Liver (tissue), 9 donors: ENCODE data around the gene LRCH3. TPM values are rescaled to one million over a fixed set of nuclear protein-coding genes. Genes with fewer than 3 reads are reported as not detected.

Experiments
- DNase-seq: peaks from one replicate; pipeline ENCODE4 v3.0.0-alpha.2; 2017; ENCODE audit warnings: low spot score
- H3K27ac ChIP-seq, 2 donors: one replicate each; pipeline ENCODE4 v1.7.0; 2013; ENCODE audit warnings: inconsistent platforms in 2 of 2, low read length in 2 of 2, control low read depth in 1 of 2, low read depth in 1 of 2, mild to moderate bottlenecking in 1 of 2
- H3K27me3 ChIP-seq, 4 donors: one replicate each; pipeline versions ENCODE4 v1.6.1 to v1.7.0; 2013; ENCODE audit warnings: low read length in 3 of 4, inconsistent platforms in 1 of 4, mild to moderate bottlenecking in 1 of 4, moderate library complexity in 1 of 4; ENCODE audit not compliant: control insufficient read depth in 4 of 4, insufficient read depth in 4 of 4
- H3K36me3 ChIP-seq, 4 donors: one replicate each; pipeline versions ENCODE4 v1.6.1 to v1.7.0; 2013; ENCODE audit warnings: low read length in 3 of 4, mild to moderate bottlenecking in 3 of 4, low read depth in 1 of 4, moderate library complexity in 1 of 4; ENCODE audit not compliant: control insufficient read depth in 4 of 4, insufficient read depth in 3 of 4
- H3K4me1 ChIP-seq, 4 donors: one replicate each; pipeline versions ENCODE4 v1.6.1 to v1.7.0; 2013; ENCODE audit warnings: low read length in 3 of 4, mild to moderate bottlenecking in 3 of 4, moderate library complexity in 1 of 4; ENCODE audit not compliant: control insufficient read depth in 4 of 4, insufficient read depth in 4 of 4
- H3K4me3 ChIP-seq, 3 donors: one replicate each; pipeline versions ENCODE4 v1.6.1 to v1.7.0; 2013; ENCODE audit warnings: low read length in 3 of 3, control low read depth in 1 of 3, low read depth in 1 of 3, mild to moderate bottlenecking in 1 of 3
- H3K9ac ChIP-seq, 2 donors: one replicate each; pipeline ENCODE4 v1.7.0; 2013; ENCODE audit warnings: low read length in 2 of 2, mild to moderate bottlenecking in 2 of 2, moderate library complexity in 2 of 2, control low read depth in 1 of 2, low read depth in 1 of 2
- H3K9me3 ChIP-seq, 4 donors: one replicate each; pipeline versions ENCODE4 v1.6.1 to v1.7.0; 2013; ENCODE audit warnings: low read length in 3 of 4; ENCODE audit not compliant: control insufficient read depth in 4 of 4
- ATF3 ChIP-seq: IDR thresholded peaks from 2 replicates; pipeline ENCODE4 v1.6.1; 2016; ENCODE audit warnings: antibody characterized with exemption
- CTCF ChIP-seq: fragments of 150-350 bp; IDR thresholded peaks from 2 replicates; pipeline ENCODE4 v1.5.1; 2017; ENCODE audit warnings: improper control_type of control experiment, low read depth, low read length; ENCODE audit not compliant: missing input control
- EGR1 ChIP-seq, 2 donors: IDR thresholded peaks; 2 replicates each; pipeline ENCODE4 v1.6.1; 2016 to 2018; ENCODE audit warnings: antibody characterized with exemption in 2 of 2, low read depth in 2 of 2
- FOXA1 ChIP-seq: IDR thresholded peaks from 2 replicates; pipeline ENCODE4 v1.6.1; 2016; ENCODE audit warnings: antibody characterized with exemption
- FOXA2 ChIP-seq: IDR thresholded peaks from 2 replicates; pipeline ENCODE4 v1.6.1; 2016; ENCODE audit warnings: antibody characterized with exemption
- GABPA ChIP-seq, 2 donors: IDR thresholded peaks in 1 of 2; conservative IDR thresholded peaks in 1 of 2; 2 replicates each; pipeline ENCODE4 v1.6.1; 2016; ENCODE audit warnings: antibody characterized with exemption in 2 of 2, mild to moderate bottlenecking in 1 of 2, moderate library complexity in 1 of 2
- HNF4A ChIP-seq, 2 donors: conservative IDR thresholded peaks; 2 replicates each; pipeline ENCODE4 v1.6.1; 2016; ENCODE audit warnings: antibody characterized with exemption in 2 of 2, mild to moderate bottlenecking in 2 of 2
- HNF4G ChIP-seq: IDR thresholded peaks from 2 replicates; pipeline ENCODE4 v1.6.1; 2016; ENCODE audit warnings: antibody characterized with exemption
- JUND ChIP-seq, 2 donors: IDR thresholded peaks; 2 replicates each; pipeline ENCODE4 v1.6.1; 2016; ENCODE audit warnings: antibody characterized with exemption in 2 of 2
- MAX ChIP-seq: IDR thresholded peaks from 2 replicates; pipeline ENCODE4 v1.6.1; 2016; ENCODE audit warnings: antibody characterized with exemption
- NR2F2 ChIP-seq: IDR thresholded peaks from 2 replicates; pipeline ENCODE4 v1.6.1; 2016; ENCODE audit warnings: antibody characterized with exemption
- RAD21 ChIP-seq, 2 donors: IDR thresholded peaks; 2 replicates each; pipeline ENCODE4 v1.6.1; 2016; ENCODE audit warnings: antibody characterized with exemption in 2 of 2, mild to moderate bottlenecking in 2 of 2
- RXRA ChIP-seq, 2 donors: IDR thresholded peaks; 2 replicates each; pipeline ENCODE4 v1.6.1; 2017 to 2018; ENCODE audit warnings: antibody characterized with exemption in 2 of 2, mild to moderate bottlenecking in 1 of 2
- SP1 ChIP-seq: IDR thresholded peaks from 2 replicates; pipeline ENCODE4 v1.6.1; 2018; ENCODE audit warnings: antibody characterized with exemption, mild to moderate bottlenecking
- TAF1 ChIP-seq: conservative IDR thresholded peaks from 2 replicates; pipeline ENCODE4 v1.6.1; 2016; ENCODE audit warnings: antibody characterized with exemption, mild to moderate bottlenecking
- YY1 ChIP-seq: IDR thresholded peaks from 2 replicates; pipeline ENCODE4 v1.6.1; 2016; ENCODE audit warnings: antibody characterized with exemption, mild to moderate bottlenecking
- WGBS: extraction: QIAGEN DNeasy Blood & Tissue Kit; methylation state at CpG from one replicate; pipeline ENCODE4 v1.1.7; 2013; 5-methylcytosine and 5-hydroxymethylcytosine counted together
- polyA plus RNA-seq, 2 donors: library from polyadenylated mRNA; stranded (reverse) in 1 of 2; unstranded in 1 of 2; fragments of 200-250 nt in 1 of 2; fragments of >200 nt in 1 of 2; fragmentation: Nextera tagmentation in 1 of 2; extraction: Ambion mirVana in 1 of 2; gene quantifications; one replicate each; pipeline versions ENCODE4 v1.2.1 to v1.2.3, GENCODE V29; 2013 to 2015
- total RNA-seq, 2 donors: library from RNA; depleted of rRNA; stranded (reverse); fragments of >200 nt; gene quantifications; one replicate each; pipeline ENCODE4 v1.2.3, GENCODE V29; 2014
- TF ChIP-seq, protein P1 (sequence below): IDR thresholded peaks from 2 replicates; pipeline ENCODE4 v1.6.1; 2016; ENCODE audit warnings: antibody characterized with exemption, mild to moderate bottlenecking
- TF ChIP-seq, protein P2 (sequence below): IDR thresholded peaks from 2 replicates; pipeline ENCODE4 v1.6.1; 2016; ENCODE audit warnings: antibody characterized with exemption
- donor health status: healthy.
- donor health status: healthy.
- donor health status: healthy.
- donor health status: healthy.
- donor health status: healthy.

LRCH3 gene
- total and polyA plus RNA-seq, 4 donors, result 6.2 to 67.2 (median 19.7) TPM

DNA sequence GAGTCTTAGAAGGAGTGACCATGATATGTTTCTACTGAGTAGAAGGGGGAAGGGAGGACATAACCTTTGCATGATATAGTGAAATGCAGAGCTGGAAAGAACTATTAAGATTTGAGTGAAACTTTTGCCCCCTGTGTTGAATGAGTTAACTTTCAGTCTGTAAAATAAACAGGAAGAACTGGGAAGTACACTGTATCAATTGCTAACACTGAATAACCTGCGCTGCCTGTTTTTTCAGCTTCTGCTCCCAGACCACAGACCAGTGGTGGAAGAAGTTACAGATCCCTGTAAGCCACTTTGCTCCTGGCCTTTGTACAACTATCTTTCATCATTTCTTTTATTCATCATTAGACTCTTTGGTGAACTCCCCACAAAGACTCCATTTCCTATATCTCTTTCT is 3.6 kb upstream of the LRCH3 start:
- no peaks in the 10 kb centered on the region for H3K9me3 ChIP-seq
- TF ChIP-seq FOXA1 (no peak), YY1 (no peak), RXRA (IDR thresholded peaks at IDR 0.05) (no peak), CTCF (no peak), TAF1 (no peak), SP1 (no peak), FOXA2 (no peak), EGR1 (IDR thresholded peaks at IDR 0.05; ENCODE audit: low read depth in 2 of 2) (no peak), RAD21 (IDR thresholded peaks at IDR 0.05) (no peak), ATF3 (no peak), HNF4G (no peak), HNF4A (conservative IDR thresholded peaks at IDR 0.05) (no peak), GABPA (IDR thresholded peaks at IDR 0.05 in 1 of 2, conservative IDR thresholded peaks at IDR 0.05 in 1 of 2) (no peak), JUND (IDR thresholded peaks at IDR 0.05) (no peak), NR2F2 (no peak), MAX (no peak)
- TF ChIP-seq, protein P1, sequence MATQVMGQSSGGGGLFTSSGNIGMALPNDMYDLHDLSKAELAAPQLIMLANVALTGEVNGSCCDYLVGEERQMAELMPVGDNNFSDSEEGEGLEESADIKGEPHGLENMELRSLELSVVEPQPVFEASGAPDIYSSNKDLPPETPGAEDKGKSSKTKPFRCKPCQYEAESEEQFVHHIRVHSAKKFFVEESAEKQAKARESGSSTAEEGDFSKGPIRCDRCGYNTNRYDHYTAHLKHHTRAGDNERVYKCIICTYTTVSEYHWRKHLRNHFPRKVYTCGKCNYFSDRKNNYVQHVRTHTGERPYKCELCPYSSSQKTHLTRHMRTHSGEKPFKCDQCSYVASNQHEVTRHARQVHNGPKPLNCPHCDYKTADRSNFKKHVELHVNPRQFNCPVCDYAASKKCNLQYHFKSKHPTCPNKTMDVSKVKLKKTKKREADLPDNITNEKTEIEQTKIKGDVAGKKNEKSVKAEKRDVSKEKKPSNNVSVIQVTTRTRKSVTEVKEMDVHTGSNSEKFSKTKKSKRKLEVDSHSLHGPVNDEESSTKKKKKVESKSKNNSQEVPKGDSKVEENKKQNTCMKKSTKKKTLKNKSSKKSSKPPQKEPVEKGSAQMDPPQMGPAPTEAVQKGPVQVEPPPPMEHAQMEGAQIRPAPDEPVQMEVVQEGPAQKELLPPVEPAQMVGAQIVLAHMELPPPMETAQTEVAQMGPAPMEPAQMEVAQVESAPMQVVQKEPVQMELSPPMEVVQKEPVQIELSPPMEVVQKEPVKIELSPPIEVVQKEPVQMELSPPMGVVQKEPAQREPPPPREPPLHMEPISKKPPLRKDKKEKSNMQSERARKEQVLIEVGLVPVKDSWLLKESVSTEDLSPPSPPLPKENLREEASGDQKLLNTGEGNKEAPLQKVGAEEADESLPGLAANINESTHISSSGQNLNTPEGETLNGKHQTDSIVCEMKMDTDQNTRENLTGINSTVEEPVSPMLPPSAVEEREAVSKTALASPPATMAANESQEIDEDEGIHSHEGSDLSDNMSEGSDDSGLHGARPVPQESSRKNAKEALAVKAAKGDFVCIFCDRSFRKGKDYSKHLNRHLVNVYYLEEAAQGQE, result no peak
- TF ChIP-seq, protein P2, sequence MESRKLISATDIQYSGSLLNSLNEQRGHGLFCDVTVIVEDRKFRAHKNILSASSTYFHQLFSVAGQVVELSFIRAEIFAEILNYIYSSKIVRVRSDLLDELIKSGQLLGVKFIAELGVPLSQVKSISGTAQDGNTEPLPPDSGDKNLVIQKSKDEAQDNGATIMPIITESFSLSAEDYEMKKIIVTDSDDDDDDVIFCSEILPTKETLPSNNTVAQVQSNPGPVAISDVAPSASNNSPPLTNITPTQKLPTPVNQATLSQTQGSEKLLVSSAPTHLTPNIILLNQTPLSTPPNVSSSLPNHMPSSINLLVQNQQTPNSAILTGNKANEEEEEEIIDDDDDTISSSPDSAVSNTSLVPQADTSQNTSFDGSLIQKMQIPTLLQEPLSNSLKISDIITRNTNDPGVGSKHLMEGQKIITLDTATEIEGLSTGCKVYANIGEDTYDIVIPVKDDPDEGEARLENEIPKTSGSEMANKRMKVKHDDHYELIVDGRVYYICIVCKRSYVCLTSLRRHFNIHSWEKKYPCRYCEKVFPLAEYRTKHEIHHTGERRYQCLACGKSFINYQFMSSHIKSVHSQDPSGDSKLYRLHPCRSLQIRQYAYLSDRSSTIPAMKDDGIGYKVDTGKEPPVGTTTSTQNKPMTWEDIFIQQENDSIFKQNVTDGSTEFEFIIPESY, result no peak
- H3K4me3 ChIP-seq, result no peak overlapping the region
- WGBS, result 76% methylated on average over 1 of the region's 1 CpG
- no peak overlapping the region for H3K9ac ChIP-seq
- H3K36me3 ChIP-seq, result peaks cover 0 to 2% (median under 1%) of the 10 kb centered on the region in 4 donors
- peaks cover 0 to 9% (median 0%) of the 10 kb centered on the region in 4 donors for H3K4me1 ChIP-seq
- DNase-seq, result no peak
- H3K27ac ChIP-seq, result no peak overlapping the region
- H3K27me3 ChIP-seq, result no peaks in the 10 kb centered on the region
